HG02973 (cell line): ENCODE measurements around the gene FMNL1.
A peak's percentile ranks its signal among the peaks of the same experiment; 100 is the strongest.

ENCODE experiments used
- ATAC-seq: cut with Tn5 transposase; IDR thresholded peaks from one replicate; pipeline ENCODE4 v1.9.1; 2021; ENCODE audit warnings: moderate library complexity; ENCODE audit not compliant: unreplicated experiment

The FMNL1 gene

DNA sequence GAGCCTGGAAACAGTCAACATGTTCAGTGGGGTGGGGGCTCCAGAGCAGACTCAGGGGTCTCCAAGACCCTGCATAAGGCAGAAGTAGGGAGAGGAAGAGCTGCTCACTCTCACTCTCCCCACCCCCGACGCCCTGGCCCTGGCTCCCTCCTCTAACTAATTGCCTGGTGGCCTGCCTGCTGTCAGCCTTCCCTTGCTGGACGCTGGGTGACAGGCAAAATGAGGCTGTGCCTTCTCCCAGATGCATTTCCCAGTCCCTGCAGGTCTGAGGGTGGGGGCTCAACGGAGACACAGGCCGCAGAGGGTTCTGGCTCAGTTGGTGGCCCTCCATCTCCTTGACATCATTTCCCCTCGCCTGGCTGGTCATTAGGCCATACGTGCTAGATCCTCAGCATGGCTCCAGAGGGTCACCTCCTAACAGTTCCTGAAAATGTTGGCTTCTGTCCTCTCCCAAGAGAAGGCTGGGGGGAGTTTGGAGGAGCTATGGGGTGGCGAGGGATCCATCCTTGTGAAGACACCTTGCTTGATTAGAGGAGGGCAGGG, 1.4 kb downstream of the FMNL1 start:
- ATAC-seq, result no peak

GRCh38 chr17:45223539-45224528, 2.1 kb downstream of the FMNL1 start:
- no peak for ATAC-seq

DNA sequence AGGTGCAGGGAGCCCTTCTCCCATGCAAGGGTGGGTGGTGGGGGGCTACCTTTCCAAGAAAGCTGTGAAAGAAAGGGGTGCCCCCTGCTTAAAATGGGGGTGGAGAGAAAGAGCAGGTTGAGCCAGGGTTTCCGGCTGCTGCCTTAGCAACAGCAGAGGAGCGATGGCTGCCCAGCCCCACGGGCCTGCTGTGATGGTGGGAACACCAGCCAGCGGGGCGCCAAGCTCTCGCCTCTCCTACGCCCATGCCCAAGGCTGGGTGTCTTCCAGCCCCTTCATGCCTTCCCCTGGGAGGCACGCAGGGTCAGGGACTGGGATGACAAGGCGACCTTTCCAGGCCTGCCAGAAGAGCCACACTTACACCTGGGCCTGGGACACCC, 3.0 kb downstream of the FMNL1 start:
- ATAC-seq, result no peak

DNA sequence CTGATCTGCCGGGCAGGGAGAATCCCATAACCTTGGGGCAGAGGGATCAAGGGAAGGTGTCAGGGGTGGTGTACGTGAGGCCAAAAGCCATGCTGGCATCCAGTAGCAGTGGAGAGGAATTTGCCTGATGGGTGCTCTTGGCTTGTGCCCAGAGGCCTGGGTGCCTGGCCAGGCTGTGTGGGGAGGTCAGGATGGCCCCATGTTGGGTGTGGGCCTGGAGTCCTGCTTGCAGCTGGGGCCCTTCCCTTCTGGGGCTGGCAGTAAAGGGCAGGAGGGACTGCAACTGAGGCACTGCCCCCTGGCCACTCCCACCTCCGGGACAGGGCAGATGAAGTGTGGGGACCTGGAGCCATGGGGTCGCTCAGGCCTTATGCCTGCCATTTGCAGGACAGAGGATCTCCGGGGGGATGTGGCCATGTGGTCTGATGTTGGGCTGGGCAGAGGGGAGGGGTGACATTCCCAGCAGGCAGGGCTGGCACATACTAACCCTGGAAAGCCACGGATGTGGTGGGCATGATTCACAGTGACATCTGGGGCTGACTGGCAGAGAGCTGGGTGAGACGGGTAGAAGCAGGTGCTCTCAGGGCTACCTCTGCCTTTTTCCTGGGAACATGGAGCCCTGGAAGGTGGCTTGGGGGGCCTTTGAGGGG, 3.5 kb downstream of the FMNL1 start:
- no peak for ATAC-seq

GRCh38 chr17:45225964-45226530, 4.4 kb downstream of the FMNL1 start:
- ATAC-seq, result peak; percentile 33

DNA sequence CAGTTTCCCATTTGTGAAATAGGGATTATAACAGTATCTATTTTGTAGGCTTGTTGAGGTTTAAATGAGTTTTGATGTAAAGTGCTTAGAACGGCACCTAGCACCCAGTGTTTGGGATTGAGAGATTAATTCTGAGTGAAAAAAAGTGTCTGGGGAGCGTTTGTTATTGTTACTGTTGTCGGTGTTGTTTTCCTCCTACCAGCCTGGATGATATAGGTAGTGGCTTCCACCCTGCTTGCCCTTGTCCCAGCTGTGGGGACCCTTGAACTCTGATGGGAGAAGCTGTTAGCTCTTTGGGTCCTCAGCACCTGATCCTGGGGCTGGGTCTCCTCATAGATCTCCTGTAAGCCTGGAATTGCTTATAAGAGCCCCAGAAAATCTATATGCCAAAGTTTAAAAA, 4.9 kb downstream of the FMNL1 start:
- ATAC-seq, result no peak

GRCh38 chr17:45227101-45227925, 5.6 kb downstream of the FMNL1 start:
- ATAC-seq, result no peak

- no peak for ATAC-seq
Measured at GRCh38 chr17:45227926-45228762, 6.5 kb downstream of the FMNL1 start.

GRCh38 chr17:45228763-45229539, 7.3 kb downstream of the FMNL1 start:
- ATAC-seq, result peak; percentile 29

- ATAC-seq, result no peak
Measured at GRCh38 chr17:45229681-45230409, 8.2 kb downstream of the FMNL1 start.

- no peak for ATAC-seq
Measured at GRCh38 chr17:45230410-45230786, 8.7 kb downstream of the FMNL1 start.

- ATAC-seq, result no peak
Measured at GRCh38 chr17:45230787-45231480, 9.2 kb downstream of the FMNL1 start.

DNA sequence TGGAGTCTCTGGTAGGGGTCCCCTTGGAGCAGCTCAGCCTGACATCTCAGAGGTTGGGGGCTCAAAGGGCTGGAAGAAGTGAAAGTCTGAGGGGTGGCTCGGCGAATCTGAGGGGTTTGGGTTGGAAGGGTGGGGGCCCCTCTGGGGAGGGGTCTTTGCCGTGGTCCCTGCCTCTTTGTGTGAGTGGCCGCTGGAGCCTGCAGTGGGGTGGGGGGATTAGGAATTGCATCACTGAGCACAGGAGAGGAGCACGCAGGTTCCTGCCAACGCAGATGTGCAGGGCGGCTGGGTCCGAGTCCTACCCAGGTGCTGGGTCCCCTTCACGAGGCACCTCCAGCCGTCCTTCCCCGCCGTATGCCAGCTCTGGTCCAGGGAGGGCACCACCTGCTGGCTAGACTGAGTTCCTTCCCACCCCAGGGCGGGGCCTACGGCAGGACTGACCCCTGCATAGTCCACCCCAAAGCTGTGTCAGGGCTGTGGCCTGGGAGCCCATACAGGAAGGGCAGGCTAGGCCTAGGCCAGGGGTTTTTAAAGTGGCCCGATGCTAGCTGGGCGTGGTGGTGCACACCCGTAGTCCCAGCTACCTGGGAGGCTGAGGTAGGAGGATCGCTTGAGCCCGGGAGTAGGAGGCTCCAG, 9.9 kb downstream of the FMNL1 start:
- ATAC-seq, result no peak

GRCh38 chr17:45232514-45233422, 11.1 kb downstream of the FMNL1 start:
- no peak for ATAC-seq

DNA sequence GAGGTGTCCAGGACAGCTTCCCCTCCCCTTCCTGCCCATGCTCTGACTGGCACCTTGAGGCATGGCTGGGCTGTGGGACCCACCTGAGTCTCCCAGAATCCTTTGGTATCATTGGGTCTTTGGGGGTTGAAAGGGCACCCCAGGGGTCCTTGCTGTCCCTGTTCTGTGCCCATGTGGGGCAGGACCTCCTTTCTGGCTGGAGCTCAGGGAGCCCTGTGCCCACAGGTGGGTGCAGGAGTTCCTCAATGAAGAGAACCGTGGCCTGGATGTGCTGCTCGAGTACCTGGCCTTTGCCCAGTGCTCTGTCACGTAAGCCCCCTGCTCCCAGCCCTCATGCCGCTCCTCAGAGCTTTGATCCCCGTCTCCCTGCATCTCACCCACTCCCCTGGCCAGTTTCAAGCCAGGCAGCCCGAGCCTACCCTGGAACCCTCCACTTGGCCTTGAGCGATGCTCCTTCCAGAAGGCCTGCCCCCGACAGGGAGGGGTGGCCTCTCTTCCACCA, 11.8 kb downstream of the FMNL1 start:
- ATAC-seq, result no peak
